Sigmoid colon (tissue), 4 donors: ENCODE measurements around the gene MPHOSPH8.

ENCODE experiments used
- CTCF ChIP-seq, 4 experiments: fragments of 450-650 bp in 3 of 4; fragments of 200-600 bp in 1 of 4; IDR thresholded peaks; one replicate each; pipeline ENCODE4 v1.5.1; 2016 to 2019; ENCODE audit warnings: antibody characterized with exemption in 4 of 4, mild to moderate bottlenecking in 3 of 4, moderate library complexity in 2 of 4
- EP300 ChIP-seq, 4 donors: sonication (generic); formaldehyde crosslinking; IDR thresholded peaks; one replicate each; pipeline ENCODE4 v1.6.1; 2017; ENCODE audit warnings: antibody characterized with exemption in 4 of 4
- POLR2A ChIP-seq, 2 donors: fragments of 450-650 bp; IDR thresholded peaks; one replicate each; pipeline ENCODE4 v1.6.1; 2016; ENCODE audit warnings: antibody characterized with exemption in 2 of 2, mild to moderate bottlenecking in 2 of 2, moderate library complexity in 2 of 2

DNA sequence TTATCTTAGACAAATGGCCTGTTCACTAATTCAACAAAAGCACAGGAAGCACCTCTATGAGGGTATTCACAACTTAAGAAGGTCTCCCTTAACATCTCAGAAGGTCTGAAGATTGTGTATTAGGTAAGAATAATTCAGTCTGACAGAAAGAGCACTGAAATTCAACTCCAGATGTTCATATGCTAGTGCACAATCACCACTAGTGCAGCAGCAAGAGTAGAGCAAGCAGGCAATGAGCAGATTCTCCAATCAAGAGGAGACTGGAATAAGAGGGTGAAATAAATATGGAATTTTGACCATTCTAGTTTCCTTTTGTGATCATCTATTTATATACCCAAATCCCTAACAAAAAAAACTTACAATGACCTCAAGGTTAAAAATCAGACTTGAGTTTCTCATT lies 52.0 kb downstream of the MPHOSPH8 start:
- TF ChIP-seq CTCF (IDR thresholded peaks at IDR 0.05) (no peak), POLR2A (IDR thresholded peaks at IDR 0.05) (no peak), EP300 (IDR thresholded peaks at IDR 0.05) (no peak)
